H1 (cell line): ENCODE results near the gene ACACA. TPM values are rescaled to one million over a fixed set of nuclear protein-coding genes. Genes with fewer than 3 reads are reported as not detected.

Experiments
- BRCA1 ChIP-seq: IDR thresholded peaks from 2 replicates; pipeline ENCODE4 v1.6.1; 2012; ENCODE audit warnings: low read depth, low read length, improper control_type of control experiment
- CBX5 ChIP-seq: fragments of 300-800, 300-1000 bp; sonication (generic); IDR thresholded peaks from 2 replicates; pipeline ENCODE4 v1.7.1; 2016; ENCODE audit warnings: antibody characterized with exemption, low read length, low read depth
- CBX8 ChIP-seq: fragments of 300-800, 300-1000 bp; sonication (generic); IDR thresholded peaks from 2 replicates; pipeline ENCODE4 v1.7.1; 2016; ENCODE audit warnings: low read depth, low read length, borderline replicate concordance
- CHD1 ChIP-seq: IDR thresholded peaks from 2 replicates; pipeline ENCODE4 v1.6.1; 2012; ENCODE audit warnings: low read depth, low read length, improper control_type of control experiment
- polyA plus RNA-seq, 7 experiments: library from polyadenylated mRNA; depleted of rRNA in 3 of 7; stranded (reverse) in 5 of 7; unstranded in 2 of 7; fragments of >200 nt in 5 of 7; fragments of 200-250 nt in 2 of 7; gene quantifications; 1 replicate in 5 of 7; 2 replicates in 1 of 7; 4 replicates in 1 of 7; pipeline versions ENCODE4 v1.2.1 to v1.2.3, GENCODE V29; 2011 to 2013; ENCODE audit warnings: missing spikeins in 2 of 7, mixed read lengths in 2 of 7
- total RNA-seq: library from RNA; stranded (reverse); fragmentation: NEBNext Ultra II Directional; extraction: Animal tissue kit (Norgen Biotek cat#: 25700); gene quantifications from 2 replicates; pipeline ENCODE4 v1.2.1, GENCODE V29; 2021

Gene ACACA
- total and polyA plus RNA-seq, 2 of the 8 experiments (the other 6 are each of a cell fraction or from before 2014, with no cell fraction given): 74.0 to 160 TPM

DNA sequence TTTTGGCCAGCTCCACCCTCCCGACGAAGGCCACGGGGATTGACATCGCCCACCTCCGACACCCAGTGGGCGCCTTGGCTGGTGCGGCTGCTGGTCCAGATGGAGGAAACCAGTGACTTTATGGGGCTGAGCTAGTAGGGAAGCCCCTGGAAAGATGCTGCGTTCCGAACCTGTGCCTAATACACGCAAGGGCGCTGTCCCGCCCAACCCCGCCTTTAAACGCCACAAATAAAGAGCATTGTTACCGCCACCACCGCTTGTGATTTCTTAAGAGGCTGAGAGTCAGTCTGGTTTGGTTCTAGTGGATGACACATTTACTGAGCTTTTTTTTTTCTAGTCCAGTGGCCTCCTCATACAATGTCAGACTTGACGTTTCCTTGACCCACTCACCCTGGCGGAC is 350.0 kb downstream of the ACACA start (continued):
- no peak for TF ChIP-seq CBX8
- TF ChIP-seq CBX5: no peak
- no peak for TF ChIP-seq BRCA1
- TF ChIP-seq CHD1: no peak
